ENCODE results near the gene UTY.

- TF ChIP-seq, protein P1, sequence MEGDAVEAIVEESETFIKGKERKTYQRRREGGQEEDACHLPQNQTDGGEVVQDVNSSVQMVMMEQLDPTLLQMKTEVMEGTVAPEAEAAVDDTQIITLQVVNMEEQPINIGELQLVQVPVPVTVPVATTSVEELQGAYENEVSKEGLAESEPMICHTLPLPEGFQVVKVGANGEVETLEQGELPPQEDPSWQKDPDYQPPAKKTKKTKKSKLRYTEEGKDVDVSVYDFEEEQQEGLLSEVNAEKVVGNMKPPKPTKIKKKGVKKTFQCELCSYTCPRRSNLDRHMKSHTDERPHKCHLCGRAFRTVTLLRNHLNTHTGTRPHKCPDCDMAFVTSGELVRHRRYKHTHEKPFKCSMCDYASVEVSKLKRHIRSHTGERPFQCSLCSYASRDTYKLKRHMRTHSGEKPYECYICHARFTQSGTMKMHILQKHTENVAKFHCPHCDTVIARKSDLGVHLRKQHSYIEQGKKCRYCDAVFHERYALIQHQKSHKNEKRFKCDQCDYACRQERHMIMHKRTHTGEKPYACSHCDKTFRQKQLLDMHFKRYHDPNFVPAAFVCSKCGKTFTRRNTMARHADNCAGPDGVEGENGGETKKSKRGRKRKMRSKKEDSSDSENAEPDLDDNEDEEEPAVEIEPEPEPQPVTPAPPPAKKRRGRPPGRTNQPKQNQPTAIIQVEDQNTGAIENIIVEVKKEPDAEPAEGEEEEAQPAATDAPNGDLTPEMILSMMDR (IDR thresholded peaks at IDR 0.05; ENCODE audit: extremely low read depth in 1 of 2, insufficient read depth in 1 of 2, low read depth in 1 of 2, low read length in 2 of 2), result no peak
- TF ChIP-seq POLR2A (IDR thresholded peaks at IDR 0.05; ENCODE audit: low read depth, low read length) (no peak), JUN (IDR thresholded peaks at IDR 0.05; ENCODE audit: borderline replicate concordance, insufficient read depth, insufficient read length, low read depth) (no peak), MYC (IDR thresholded peaks at IDR 0.05; ENCODE audit: low read depth, low read length) (no peak), FOS (IDR thresholded peaks at IDR 0.05; ENCODE audit: borderline replicate concordance, insufficient read depth, low read length) (no peak), POLR2AphosphoS5 (IDR thresholded peaks at IDR 0.05; ENCODE audit: insufficient read depth, low read depth, low read length) (no peak), EZH2 (IDR thresholded peaks at IDR 0.05; ENCODE audit: borderline replicate concordance, low read depth, low read length, severe bottlenecking) (no peak)
Observed at GRCh38 chrY:13330651-13331050, 149.2 kb downstream of the UTY start.
